SK-N-SH (cell line): Measurements from ENCODE around the gene GPNMB.

Experiments used
- POLR2AphosphoS5 ChIP-seq: IDR thresholded peaks from 2 replicates; pipeline ENCODE4 v1.6.1; 2012; ENCODE audit warnings: low read depth, low read length
- SMC3 ChIP-seq: IDR thresholded peaks from 2 replicates; pipeline ENCODE4 v1.6.1; 2012; ENCODE audit warnings: low read depth, low read length, improper control_type of control experiment
- TF ChIP-seq, protein P1 (sequence below): fragments of 200-600 bp; sonication (generic); IDR thresholded peaks from 2 replicates; pipeline ENCODE4 v1.6.1; 2017; ENCODE audit warnings: antibody characterized with exemption, mild to moderate bottlenecking, moderate library complexity

DNA sequence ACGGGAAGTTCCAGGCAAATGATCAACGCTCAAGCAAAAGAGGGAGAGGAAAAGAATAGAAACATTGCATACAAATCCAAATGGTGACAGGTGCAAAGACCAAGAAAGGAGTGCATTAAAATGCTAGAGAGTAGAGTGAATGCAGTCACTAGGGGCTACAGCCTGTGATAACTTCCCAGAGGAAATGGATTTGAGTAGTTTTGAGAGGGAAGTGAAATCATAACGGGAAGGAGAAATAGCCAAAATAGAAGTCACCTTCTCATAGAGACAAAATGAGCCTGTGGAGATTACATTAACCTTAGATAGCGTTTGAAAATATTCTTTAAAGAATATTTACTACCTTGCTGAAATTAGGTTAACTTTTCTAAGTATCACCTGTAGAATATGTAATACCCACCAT is 38.3 kb upstream of the GPNMB start:
- TF ChIP-seq POLR2AphosphoS5, result no peak
- TF ChIP-seq SMC3, result no peak
- TF ChIP-seq, protein P1, sequence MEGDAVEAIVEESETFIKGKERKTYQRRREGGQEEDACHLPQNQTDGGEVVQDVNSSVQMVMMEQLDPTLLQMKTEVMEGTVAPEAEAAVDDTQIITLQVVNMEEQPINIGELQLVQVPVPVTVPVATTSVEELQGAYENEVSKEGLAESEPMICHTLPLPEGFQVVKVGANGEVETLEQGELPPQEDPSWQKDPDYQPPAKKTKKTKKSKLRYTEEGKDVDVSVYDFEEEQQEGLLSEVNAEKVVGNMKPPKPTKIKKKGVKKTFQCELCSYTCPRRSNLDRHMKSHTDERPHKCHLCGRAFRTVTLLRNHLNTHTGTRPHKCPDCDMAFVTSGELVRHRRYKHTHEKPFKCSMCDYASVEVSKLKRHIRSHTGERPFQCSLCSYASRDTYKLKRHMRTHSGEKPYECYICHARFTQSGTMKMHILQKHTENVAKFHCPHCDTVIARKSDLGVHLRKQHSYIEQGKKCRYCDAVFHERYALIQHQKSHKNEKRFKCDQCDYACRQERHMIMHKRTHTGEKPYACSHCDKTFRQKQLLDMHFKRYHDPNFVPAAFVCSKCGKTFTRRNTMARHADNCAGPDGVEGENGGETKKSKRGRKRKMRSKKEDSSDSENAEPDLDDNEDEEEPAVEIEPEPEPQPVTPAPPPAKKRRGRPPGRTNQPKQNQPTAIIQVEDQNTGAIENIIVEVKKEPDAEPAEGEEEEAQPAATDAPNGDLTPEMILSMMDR, result no peak
